ACC112 (cell line): ENCODE measurements around the gene DEFB132.
"Not testable (repeated sequence)": the region's sequence is repeated elsewhere in the genome, so short reads cannot be mapped to it uniquely, and the experiment has no call there.

Source experiments
- H2AFZ ChIP-seq: fragments of 200-600 bp; sonication (generic); one replicate; pipeline ENCODE4 v1.6.0; 2017; ENCODE audit warnings: antibody characterized with exemption, low read length; ENCODE audit not compliant: unreplicated experiment
- H3K27ac ChIP-seq: fragments of 200-600 bp; sonication (generic); 2 replicates; pipeline ENCODE4 v1.5.1; 2014; ENCODE audit warnings: low read depth, mild to moderate bottlenecking, antibody characterized with exemption, low read length, moderate library complexity
- H3K27me3 ChIP-seq: fragments of 200-600 bp; sonication (generic); 2 replicates; pipeline ENCODE4 v1.6.1; 2014; ENCODE audit warnings: mild to moderate bottlenecking, antibody characterized with exemption, low read length, moderate library complexity, mixed read lengths; ENCODE audit not compliant: insufficient read depth
- H3K36me3 ChIP-seq: fragments of 200-600 bp; sonication (generic); 2 replicates; pipeline ENCODE4 v1.6.1; 2016; ENCODE audit warnings: mild to moderate bottlenecking, antibody characterized with exemption, low read length, moderate library complexity, mixed read lengths; ENCODE audit not compliant: insufficient read depth
- H3K4me1 ChIP-seq: fragments of 200-600 bp; sonication (generic); one replicate; pipeline ENCODE4 v1.6.1; 2016; ENCODE audit warnings: low read length, mixed read lengths; ENCODE audit not compliant: insufficient read depth, unreplicated experiment, control insufficient read depth
- H3K4me3 ChIP-seq: fragments of 200-600 bp; sonication (generic); 2 replicates; pipeline ENCODE4 v1.5.1; 2014; ENCODE audit warnings: mild to moderate bottlenecking, low read depth, low read length
- H3K79me2 ChIP-seq: fragments of 200-600 bp; sonication (generic); one replicate; pipeline ENCODE4 v1.6.0; 2016; ENCODE audit warnings: low read length; ENCODE audit not compliant: control insufficient read depth, unreplicated experiment, insufficient read depth

Gene DEFB132

DNA sequence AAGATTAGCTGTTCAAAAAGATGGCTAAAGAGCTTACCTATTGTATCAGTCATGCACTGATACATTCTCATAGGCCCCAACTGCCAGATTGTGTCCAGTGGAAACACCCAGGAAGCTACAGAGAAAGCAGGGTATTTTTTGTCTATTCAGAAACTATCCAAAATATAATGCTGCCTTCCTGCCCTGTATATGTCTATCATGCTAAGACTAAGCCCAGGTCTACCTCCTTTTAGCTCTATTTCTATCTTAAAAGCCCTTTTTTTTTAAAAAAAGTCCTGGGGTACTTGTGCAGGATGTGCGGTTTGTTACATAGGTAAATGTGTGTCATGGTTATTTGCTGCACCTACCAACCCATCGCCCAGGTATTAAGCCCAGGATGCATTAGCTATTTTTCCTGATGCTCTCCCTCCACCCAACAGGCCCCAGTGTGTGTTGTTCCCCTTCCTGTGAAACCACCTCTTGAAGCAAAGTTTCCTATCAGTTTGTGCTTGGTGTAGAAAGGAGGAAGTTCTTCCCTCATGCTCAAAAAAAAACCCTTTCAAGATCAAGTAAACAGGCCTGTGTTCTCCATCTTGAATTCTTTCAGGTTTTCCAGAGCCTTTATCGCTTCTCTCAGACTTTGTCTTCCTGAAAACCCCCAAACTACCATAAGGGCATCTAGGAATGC lies 30.0 kb upstream of the DEFB132 start:
- Histone ChIP-seq H3K27ac (no peak overlapping the region), H3K36me3 (no peaks in the 10 kb centered on the region), H3K4me3 (no peak overlapping the region), H3K79me2 (no peaks in the 10 kb centered on the region), H3K4me1 (no peaks in the 10 kb centered on the region), H2AFZ (no peak overlapping the region), H3K27me3 (peaks cover 77% of the 10 kb centered on the region)

DNA sequence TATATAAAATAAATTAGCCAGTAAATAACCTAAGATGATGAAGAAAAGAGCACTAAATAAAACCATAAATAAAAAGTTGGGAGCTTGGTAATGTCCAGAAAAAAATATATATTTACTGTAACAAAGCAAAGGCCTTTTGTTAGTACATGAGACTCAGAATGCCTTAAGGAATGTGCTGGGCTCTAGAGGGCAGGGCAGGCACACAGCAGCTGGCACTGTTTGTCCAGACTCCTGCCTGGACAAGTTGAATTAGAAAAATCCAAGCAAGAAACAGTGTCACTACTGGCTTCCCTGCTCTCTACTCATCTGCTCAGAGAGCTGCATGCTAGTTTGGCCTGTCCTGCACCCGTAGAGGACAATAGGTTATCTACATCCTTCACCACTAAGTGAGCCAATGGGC lies 21.6 kb upstream of the DEFB132 start:
- Histone ChIP-seq H3K4me3 (no peak overlapping the region), H3K4me1 (no peaks in the 10 kb centered on the region), H3K27me3 (peaks cover 32% of the 10 kb centered on the region)

DNA sequence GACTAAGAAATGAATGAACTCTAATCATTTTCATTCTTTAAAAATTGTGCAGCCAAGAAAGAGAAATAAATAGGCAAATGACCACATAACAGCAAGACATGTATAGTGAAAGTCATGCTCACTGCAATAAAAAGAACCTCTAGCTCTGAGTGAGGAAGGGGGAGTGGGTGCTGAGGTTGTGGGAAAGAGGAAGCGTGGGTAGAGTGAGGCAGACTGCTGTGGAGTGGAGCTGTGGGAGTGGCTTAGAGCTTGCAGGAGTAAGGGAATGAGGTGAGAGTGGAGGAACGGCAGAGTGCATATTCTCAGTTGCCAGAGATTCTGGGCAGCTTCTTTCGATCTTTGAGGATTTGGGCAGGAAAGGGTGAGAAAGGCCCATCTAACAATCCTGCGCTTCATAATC lies 20.0 kb upstream of the DEFB132 start:
- no peaks in the 10 kb centered on the region for H3K36me3 ChIP-seq
- no peak overlapping the region for H3K4me3 ChIP-seq
- H3K27ac ChIP-seq, result no peak overlapping the region
- no peak overlapping the region for H2AFZ ChIP-seq
- H3K79me2 ChIP-seq, result no peaks in the 10 kb centered on the region
- H3K4me1 ChIP-seq, result no peaks in the 10 kb centered on the region
- peaks cover 36% of the 10 kb centered on the region for H3K27me3 ChIP-seq

More for the DNA sequence above, 21.6 kb upstream of the DEFB132 start:
- H3K27ac ChIP-seq, result no peak overlapping the region
- H3K79me2 ChIP-seq, result no peaks in the 10 kb centered on the region
- H3K36me3 ChIP-seq, result no peaks in the 10 kb centered on the region
- H2AFZ ChIP-seq, result no peak overlapping the region

DNA sequence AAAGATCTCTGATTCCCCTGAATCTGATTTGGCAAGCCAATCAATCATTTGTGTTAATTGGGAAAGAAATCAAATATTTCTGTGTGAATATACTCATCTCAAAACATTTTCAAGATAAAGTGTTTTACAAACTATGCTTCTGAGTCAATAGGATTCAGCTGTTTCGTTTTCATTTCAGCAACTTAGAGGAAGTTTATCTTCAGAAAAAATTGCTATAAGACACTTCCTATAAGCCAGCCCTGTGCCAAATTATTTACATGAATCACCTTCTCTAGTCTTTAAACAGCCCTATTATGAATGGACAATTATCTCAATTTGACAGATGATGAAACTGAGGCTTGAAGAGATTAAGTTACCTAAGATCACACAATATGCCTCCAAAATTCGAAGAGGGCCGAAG lies 19.6 kb upstream of the DEFB132 start:
- H3K27ac ChIP-seq, result no peak overlapping the region
- no peaks in the 10 kb centered on the region for H3K36me3 ChIP-seq
- no peak overlapping the region for H2AFZ ChIP-seq
- peaks cover 39% of the 10 kb centered on the region for H3K27me3 ChIP-seq
- H3K4me3 ChIP-seq, result no peak overlapping the region
- no peaks in the 10 kb centered on the region for H3K79me2 ChIP-seq
- no peaks in the 10 kb centered on the region for H3K4me1 ChIP-seq

DNA sequence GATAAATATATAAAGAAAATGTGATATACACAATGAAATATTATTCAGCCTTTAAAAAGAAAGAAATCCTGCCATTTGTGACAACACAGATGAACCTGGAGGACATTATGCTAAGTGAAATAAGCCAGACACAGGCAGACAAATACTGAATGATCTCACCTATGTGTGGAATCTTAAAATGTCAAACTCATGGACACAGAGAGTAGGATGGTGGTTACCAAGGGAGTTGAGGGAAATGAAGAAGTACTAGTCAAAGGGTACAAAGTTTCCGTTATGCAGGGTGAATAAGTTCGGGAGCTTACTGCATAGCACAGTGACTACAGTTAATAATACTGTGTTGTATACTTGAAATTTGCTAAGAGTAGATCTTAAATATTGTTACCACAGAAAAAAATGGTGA lies 14.6 kb upstream of the DEFB132 start:
- Histone ChIP-seq H3K36me3 (no peaks in the 10 kb centered on the region), H3K4me1 (no peaks in the 10 kb centered on the region), H3K79me2 (no peaks in the 10 kb centered on the region), H2AFZ (no peak overlapping the region), H3K27ac (no peak overlapping the region), H3K27me3 (peaks cover 68% of the 10 kb centered on the region), H3K4me3 (no peak overlapping the region)

DNA sequence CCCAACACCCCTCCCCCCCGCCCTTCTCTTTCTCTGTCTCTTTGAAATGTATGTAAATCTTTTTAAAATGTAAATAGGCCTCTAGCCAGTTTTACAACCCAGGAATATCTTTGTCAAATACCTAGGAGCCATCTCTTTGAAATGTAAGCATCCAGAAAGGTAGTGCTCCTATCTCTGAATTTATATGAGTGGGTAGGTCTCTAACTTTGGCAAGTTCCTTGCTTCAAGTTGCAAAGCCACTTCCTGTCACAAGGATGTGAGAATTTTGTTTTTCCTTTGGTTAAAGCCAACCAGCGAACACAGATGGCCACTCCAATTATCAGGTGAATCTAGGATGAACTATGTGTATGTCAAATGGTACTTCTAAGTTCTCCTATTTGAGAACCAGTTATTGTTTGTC lies 6.2 kb upstream of the DEFB132 start:
- Histone ChIP-seq H3K4me3 (no peak overlapping the region), H3K79me2 (no peaks in the 10 kb centered on the region), H3K27ac (no peak overlapping the region), H2AFZ (no peak overlapping the region), H3K4me1 (no peaks in the 10 kb centered on the region), H3K27me3 (peaks cover 38% of the 10 kb centered on the region), H3K36me3 (no peaks in the 10 kb centered on the region)

DNA sequence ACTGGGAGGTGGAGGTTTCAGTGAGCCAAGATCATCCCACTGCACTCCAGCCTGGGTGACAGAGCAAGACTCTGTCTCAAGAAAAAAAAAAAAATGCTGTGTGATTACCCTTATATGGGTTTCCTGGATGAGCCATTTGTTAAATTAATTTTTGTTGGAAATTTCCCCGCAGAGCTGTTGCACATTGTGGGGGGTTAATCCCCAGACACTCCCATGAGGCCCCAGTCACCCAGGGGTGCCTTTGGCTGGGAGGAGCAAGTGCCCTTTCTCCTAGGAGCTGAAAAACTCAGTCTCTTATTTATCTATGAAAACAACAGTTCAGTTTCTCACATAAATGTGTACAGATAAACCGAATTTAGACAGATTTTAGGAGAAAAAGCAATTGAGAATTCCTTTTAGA lies 4.7 kb upstream of the DEFB132 start:
- Histone ChIP-seq H3K36me3 (no peaks in the 10 kb centered on the region), H3K4me3 (no peak overlapping the region), H2AFZ (no peak overlapping the region), H3K27ac (no peak overlapping the region), H3K79me2 (no peaks in the 10 kb centered on the region), H3K27me3 (peaks cover 49% of the 10 kb centered on the region), H3K4me1 (no peaks in the 10 kb centered on the region)

DNA sequence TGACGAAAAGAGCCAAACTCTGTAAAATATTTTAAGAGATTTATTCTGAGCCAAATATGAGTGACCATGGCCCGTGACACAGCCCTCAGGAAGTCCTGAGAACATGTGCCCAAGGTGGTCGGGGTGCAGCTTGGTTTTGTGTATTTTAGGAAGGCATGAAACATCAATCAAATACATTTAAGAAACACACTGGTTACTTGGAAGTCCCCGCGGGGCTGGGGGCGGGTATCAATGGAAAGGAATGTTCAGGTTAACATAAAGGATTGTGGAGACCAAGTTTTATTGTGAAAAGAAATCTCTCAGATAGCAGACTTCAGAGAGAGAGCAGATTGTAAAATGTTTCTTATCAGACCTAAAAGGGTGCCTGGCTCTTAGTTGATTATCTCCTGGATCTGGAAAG lies 4.1 kb upstream of the DEFB132 start:
- H3K27ac ChIP-seq, H3K36me3 ChIP-seq, H3K4me1 ChIP-seq, H3K79me2 ChIP-seq, H2AFZ ChIP-seq, H3K4me3 ChIP-seq: not testable (repeated sequence)
- peaks cover 56% of the 10 kb centered on the region for H3K27me3 ChIP-seq

DNA sequence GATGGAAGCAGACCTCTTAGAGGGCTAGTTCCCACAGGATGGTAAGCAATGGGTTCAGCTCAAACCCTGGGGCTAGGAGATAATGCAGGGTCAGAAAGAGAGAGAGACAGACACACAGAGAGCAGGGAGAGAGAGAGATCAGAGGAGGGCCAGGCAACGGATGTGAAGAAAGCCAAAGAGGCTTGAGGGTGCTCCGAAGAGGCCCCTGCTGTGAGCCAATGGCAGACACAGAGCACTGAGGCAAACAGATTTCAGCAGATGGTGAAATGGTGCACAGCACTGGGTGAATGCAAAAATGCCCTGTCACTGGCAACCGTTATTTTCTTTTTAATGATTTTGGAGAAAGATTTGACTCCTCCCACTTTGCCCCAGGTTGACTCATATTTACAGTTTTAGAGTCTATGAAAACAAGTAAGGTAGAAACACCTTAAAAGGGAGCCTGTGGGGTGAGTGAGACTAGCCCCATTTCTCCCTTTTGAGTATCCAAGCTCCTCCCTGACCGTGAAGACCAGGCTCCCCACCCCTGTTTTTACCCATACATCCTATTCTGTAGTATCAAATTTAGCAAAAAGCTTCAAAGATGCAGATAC lies 840 bp downstream of the DEFB132 start:
- Histone ChIP-seq H3K27ac (no peak overlapping the region), H3K36me3 (no peaks in the 10 kb centered on the region), H3K27me3 (peaks cover 43% of the 10 kb centered on the region), H2AFZ (no peak overlapping the region), H3K79me2 (no peaks in the 10 kb centered on the region), H3K4me1 (no peaks in the 10 kb centered on the region), H3K4me3 (no peak overlapping the region)

DNA sequence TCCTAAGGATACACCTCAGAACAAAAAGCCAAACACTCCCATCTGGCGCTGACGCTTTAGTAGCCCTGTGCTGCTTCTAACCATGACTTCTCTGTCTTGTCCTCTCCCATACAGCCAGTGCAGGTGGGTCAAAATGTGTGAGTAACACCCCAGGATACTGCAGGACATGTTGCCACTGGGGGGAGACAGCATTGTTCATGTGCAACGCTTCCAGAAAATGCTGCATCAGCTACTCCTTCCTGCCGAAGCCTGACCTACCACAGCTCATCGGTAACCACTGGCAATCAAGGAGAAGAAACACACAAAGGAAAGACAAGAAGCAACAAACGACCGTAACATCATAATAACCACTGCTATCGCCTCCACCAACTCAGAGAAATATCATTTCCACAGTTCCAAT lies 1.4 kb downstream of the DEFB132 start:
- Histone ChIP-seq H3K27ac (no peak overlapping the region), H3K27me3 (peaks cover 43% of the 10 kb centered on the region), H3K79me2 (no peaks in the 10 kb centered on the region), H3K36me3 (no peaks in the 10 kb centered on the region), H2AFZ (no peak overlapping the region), H3K4me3 (no peak overlapping the region), H3K4me1 (no peaks in the 10 kb centered on the region)

DNA sequence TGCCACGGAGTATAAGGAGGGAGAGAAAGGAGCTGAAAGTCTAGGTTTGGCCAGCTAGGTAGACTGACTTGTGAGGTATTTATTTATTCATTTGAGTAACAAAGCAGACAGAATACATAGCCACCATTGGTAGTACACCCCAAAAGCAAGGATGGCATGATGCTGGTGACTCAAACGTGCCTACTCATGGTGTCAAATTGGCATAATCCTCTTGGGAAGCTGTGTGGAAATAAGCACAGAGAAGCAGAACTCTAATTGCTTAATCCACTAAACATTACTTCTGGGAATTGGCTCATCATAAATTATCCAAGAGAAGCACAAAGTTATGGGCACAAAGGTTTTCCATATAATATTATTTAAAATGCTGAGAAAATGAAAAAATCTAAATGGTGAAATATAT lies 2.5 kb downstream of the DEFB132 start:
- Histone ChIP-seq H3K4me1 (no peaks in the 10 kb centered on the region), H2AFZ (no peak overlapping the region), H3K36me3 (no peaks in the 10 kb centered on the region), H3K27ac (no peak overlapping the region), H3K79me2 (no peaks in the 10 kb centered on the region), H3K4me3 (no peak overlapping the region), H3K27me3 (peaks cover 35% of the 10 kb centered on the region)
